HepG2 (cell line): ENCODE results near the gene GSC. TPM values are rescaled to one million over a fixed set of nuclear protein-coding genes. Genes with fewer than 3 reads are reported as not detected.

Experiments
- ATAC-seq: fragments of 200-7000 bp; cut with Tn5 transposase; 3 replicates; pipeline ENCODE4 v1.9.1; 2020; ENCODE audit warnings: mild to moderate bottlenecking, moderate library complexity
- BruUV-seq: library from RNA; stranded (reverse); fragments of 400-500 nt; replicated peaks from 2 replicates; lab custom pipeline; 2021; lab: Mats Ljungman, UMichigan
- CTCF ChIA-PET: fragments of 300-600 bp; formaldehyde crosslinking; extraction: SDS; loops from one replicate; lab custom pipeline; 2021; ENCODE audit warnings: low total read pairs, inconsistent platforms, low intra/inter-chr PET ratio; lab: Yijun Ruan, JAX
- POLR2A ChIA-PET: fragments of 350-600 bp; sonication (Branson Sonifier 250); formaldehyde crosslinking; loops from one replicate; lab custom pipeline; 2020; ENCODE audit warnings: antibody characterized with exemption, inconsistent platforms; lab: Yijun Ruan, JAX
- DNase-seq: peaks from one replicate; pipeline ENCODE4 v3.0.0-alpha.2; 2015; ENCODE audit warnings: low spot score
- FAIRE-seq: peaks from 3 replicates; lab custom pipeline; 2011; peaks lifted over from hg19 to GRCh38; lab: Jason Lieb, UNC
- H2AFZ ChIP-seq: one replicate; pipeline ENCODE4 v1.6.1; 2011; ENCODE audit warnings: low read length, inconsistent platforms
- H3K27ac ChIP-seq: fragments of 300-600 bp; 3 replicates; pipeline ENCODE4 v1.8.0; 2011; ENCODE audit warnings: mixed run types, mild to moderate bottlenecking, mixed read lengths, low read length, inconsistent platforms; ENCODE audit not compliant: insufficient read depth; ENCODE audit errors: extremely low read length
- H3K27me3 ChIP-seq, 2 experiments: fragments of 200-600 bp in 1 of 2; 2 replicates in 1 of 2; 3 replicates in 1 of 2; pipeline versions ENCODE4 v1.6.0 to v1.8.0; 2011; ENCODE audit warnings: low read length in 2 of 2, mild to moderate bottlenecking in 2 of 2, moderate library complexity in 2 of 2, inconsistent platforms in 1 of 2; ENCODE audit not compliant: insufficient read depth in 2 of 2, control insufficient read depth in 1 of 2
- H3K36me3 ChIP-seq, 2 experiments: fragments of 200-600 bp in 1 of 2; replicated peaks in 1 of 2; 2 replicates in 1 of 2; 3 replicates in 1 of 2; pipeline versions ENCODE4 v1.5.1 to v1.8.0; 2011; ENCODE audit warnings: low read length in 2 of 2, inconsistent platforms in 1 of 2; ENCODE audit not compliant: insufficient read depth in 2 of 2, control insufficient read depth in 1 of 2
- H3K4me1 ChIP-seq: 2 replicates; pipeline ENCODE4 v1.5.1; 2012; ENCODE audit warnings: low read length, inconsistent platforms; ENCODE audit not compliant: insufficient read depth
- H3K4me2 ChIP-seq: 2 replicates; pipeline ENCODE4 v1.6.0; 2011; ENCODE audit warnings: low read depth, low read length, inconsistent platforms
- H3K4me3 ChIP-seq, 3 experiments: fragments of 200-600 bp in 1 of 3; sonication (generic), shearing (Covaris generic) in 1 of 3; replicated peaks in 1 of 3; 2 replicates each; pipeline ENCODE4 v1.5.1; 2011 to 2016; ENCODE audit warnings: low read length in 3 of 3, inconsistent platforms in 2 of 3, low read depth in 2 of 3, mild to moderate bottlenecking in 2 of 3, control low read depth in 1 of 3, mixed read lengths in 1 of 3; ENCODE audit not compliant: insufficient read depth in 1 of 3
- H3K79me2 ChIP-seq: one replicate; pipeline ENCODE4 v1.6.1; 2011; ENCODE audit warnings: low read length, inconsistent platforms; ENCODE audit not compliant: insufficient read depth
- H3K9ac ChIP-seq: 2 replicates; pipeline ENCODE4 v1.6.0; 2011; ENCODE audit warnings: mild to moderate bottlenecking, low read depth, low read length, inconsistent platforms; ENCODE audit not compliant: insufficient read depth
- H3K9me3 ChIP-seq: 2 replicates; pipeline ENCODE4 v1.5.1; 2012; ENCODE audit warnings: mild to moderate bottlenecking, low read length
- H4K20me1 ChIP-seq: 2 replicates; pipeline ENCODE4 v1.6.0; 2011; ENCODE audit warnings: inconsistent platforms, mild to moderate bottlenecking, low read length, moderate library complexity; ENCODE audit not compliant: insufficient read depth
- GZF1 ChIP-seq: sonication (generic); formaldehyde crosslinking; IDR thresholded peaks from 2 replicates; pipeline ENCODE4 v1.5.1; 2020; ENCODE audit warnings: mild to moderate bottlenecking, missing genetic modification reagents
- NFATC3 ChIP-seq: sonication (generic); formaldehyde crosslinking; IDR thresholded peaks from 2 replicates; pipeline ENCODE4 v1.5.1; 2020; ENCODE audit warnings: mild to moderate bottlenecking, missing genetic modification reagents
- ZNF737 ChIP-seq: sonication (generic); formaldehyde crosslinking; IDR thresholded peaks from 2 replicates; pipeline ENCODE4 v1.5.0; 2020; ENCODE audit warnings: missing genetic modification reagents, mild to moderate bottlenecking, borderline replicate concordance
- WGBS: methylation state at CpG from one replicate; pipeline ENCODE4 v1.1.6; 2017; ENCODE audit warnings: low lambda C conversion rate; 5-methylcytosine and 5-hydroxymethylcytosine counted together
- in situ Hi-C: cut with HindIII; loops from 2 replicates; pipeline ENCODE4 v1.10.0; 2017; ENCODE audit warnings: low pct_unique_long_range_greater_than_20kb; ENCODE audit not compliant: extremely low pct_ligation_motif_present
- intact Hi-C: fragments of 100-400 bp; cut with micrococcal nuclease; formaldehyde crosslinking; loops from one replicate; pipeline ENCODE4 v1.10.0; 2022; ENCODE audit not compliant: unreplicated experiment
- polyA plus RNA-seq, 8 experiments: library from polyadenylated mRNA; depleted of rRNA in 3 of 8; stranded (reverse) in 7 of 8; unstranded in 1 of 8; fragments of >200 nt; fragmentation: Illumina TruSeq in 4 of 8; extraction: Trizol in 4 of 8; gene quantifications; 2 replicates each; pipeline versions ENCODE4 v1.2.1 to v1.2.3, GENCODE V29; 2011 to 2016; ENCODE audit warnings: low read depth in 4 of 8, missing spikeins in 1 of 8, mixed read lengths in 1 of 8; ENCODE audit not compliant: insufficient read depth in 1 of 8
- total RNA-seq, 5 experiments: library from RNA; depleted of rRNA; stranded (reverse); fragments of >200 nt; fragmentation: Illumina TruSeq; extraction: Trizol; gene quantifications; 2 replicates each; pipeline ENCODE4 v1.2.3, GENCODE V29; 2016; ENCODE audit warnings: low read depth in 1 of 5
- TF ChIP-seq, protein P1 (sequence below): sonication (generic); formaldehyde crosslinking; IDR thresholded peaks from 2 replicates; pipeline ENCODE4 v1.4.0; 2020; ENCODE audit warnings: missing genetic modification reagents
- TF ChIP-seq, protein P2 (sequence below), 2 experiments: IDR thresholded peaks; 2 replicates each; pipeline ENCODE4 v1.6.1; 2011 to 2012; ENCODE audit warnings: low read length in 2 of 2, borderline replicate concordance in 1 of 2, low read depth in 1 of 2, mild to moderate bottlenecking in 1 of 2, moderate library complexity in 1 of 2

GSC gene
- total and polyA plus RNA-seq, 2 of the 13 experiments (the other 11 are each of a cell fraction or from before 2014, with no cell fraction given), result not detected

DNA sequence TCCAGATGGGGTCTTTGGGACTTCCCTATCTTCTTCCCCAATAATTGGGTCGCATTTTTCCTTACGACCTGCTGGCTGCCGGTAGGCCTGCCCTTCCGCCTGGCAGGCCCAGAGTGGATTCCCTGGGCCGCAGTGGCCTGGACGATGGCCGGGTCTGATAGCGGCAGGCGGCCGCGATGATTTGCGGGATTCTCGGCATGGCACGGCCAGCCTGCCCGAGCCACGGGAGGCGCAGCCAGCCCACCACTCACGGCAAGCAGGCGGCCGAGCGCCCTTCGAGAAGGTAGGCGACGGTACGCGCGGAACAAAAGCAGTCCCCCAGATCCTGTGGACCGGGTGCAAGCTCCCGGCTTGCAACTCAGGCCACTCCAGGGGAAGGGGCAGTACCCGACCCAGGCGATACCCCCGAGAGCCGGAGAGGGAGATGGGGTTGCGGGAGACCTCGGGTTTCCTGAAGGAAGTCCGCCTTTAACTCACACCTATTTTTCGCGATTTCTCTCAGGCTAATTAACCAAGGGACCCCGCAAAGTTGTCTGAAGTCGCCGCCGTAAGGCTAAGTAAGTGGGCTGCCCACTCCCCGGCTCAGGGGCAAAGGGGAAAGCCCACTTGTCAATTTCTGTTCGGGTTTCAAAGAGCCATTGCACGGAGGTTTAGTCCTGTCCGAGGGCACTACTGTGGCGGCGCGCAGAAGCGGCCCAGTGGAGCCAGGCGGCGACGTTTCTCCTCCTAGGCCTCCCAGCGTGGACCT lies 1.4 kb upstream of the GSC start:
- no peak overlapping the region for H3K27ac ChIP-seq
- CTCF ChIA-PET, result no interaction called here

More for the DNA sequence above, 1.4 kb upstream of the GSC start:
- H3K36me3 ChIP-seq, result no peaks in the 10 kb centered on the region
- no peak overlapping the region for H3K4me2 ChIP-seq
- H3K4me1 ChIP-seq, result peaks cover 14% of the 10 kb centered on the region
- in situ Hi-C loops, result no loop called here
- WGBS, result 52% methylated on average over 33 of the region's 54 CpGs
- no TSS peak for BruUV-seq
- H2AFZ ChIP-seq, result no peak overlapping the region
- no peak for TF ChIP-seq ZNF737 (CRISPR knock-in tag)
- TF ChIP-seq GZF1 (CRISPR knock-in tag), result no peak
- TF ChIP-seq NFATC3, result no peak
- TF ChIP-seq, protein P1, sequence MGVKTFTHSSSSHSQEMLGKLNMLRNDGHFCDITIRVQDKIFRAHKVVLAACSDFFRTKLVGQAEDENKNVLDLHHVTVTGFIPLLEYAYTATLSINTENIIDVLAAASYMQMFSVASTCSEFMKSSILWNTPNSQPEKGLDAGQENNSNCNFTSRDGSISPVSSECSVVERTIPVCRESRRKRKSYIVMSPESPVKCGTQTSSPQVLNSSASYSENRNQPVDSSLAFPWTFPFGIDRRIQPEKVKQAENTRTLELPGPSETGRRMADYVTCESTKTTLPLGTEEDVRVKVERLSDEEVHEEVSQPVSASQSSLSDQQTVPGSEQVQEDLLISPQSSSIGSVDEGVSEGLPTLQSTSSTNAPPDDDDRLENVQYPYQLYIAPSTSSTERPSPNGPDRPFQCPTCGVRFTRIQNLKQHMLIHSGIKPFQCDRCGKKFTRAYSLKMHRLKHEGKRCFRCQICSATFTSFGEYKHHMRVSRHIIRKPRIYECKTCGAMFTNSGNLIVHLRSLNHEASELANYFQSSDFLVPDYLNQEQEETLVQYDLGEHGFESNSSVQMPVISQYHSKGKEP (CRISPR knock-in tag), result no peak
- TF ChIP-seq, protein P2, sequence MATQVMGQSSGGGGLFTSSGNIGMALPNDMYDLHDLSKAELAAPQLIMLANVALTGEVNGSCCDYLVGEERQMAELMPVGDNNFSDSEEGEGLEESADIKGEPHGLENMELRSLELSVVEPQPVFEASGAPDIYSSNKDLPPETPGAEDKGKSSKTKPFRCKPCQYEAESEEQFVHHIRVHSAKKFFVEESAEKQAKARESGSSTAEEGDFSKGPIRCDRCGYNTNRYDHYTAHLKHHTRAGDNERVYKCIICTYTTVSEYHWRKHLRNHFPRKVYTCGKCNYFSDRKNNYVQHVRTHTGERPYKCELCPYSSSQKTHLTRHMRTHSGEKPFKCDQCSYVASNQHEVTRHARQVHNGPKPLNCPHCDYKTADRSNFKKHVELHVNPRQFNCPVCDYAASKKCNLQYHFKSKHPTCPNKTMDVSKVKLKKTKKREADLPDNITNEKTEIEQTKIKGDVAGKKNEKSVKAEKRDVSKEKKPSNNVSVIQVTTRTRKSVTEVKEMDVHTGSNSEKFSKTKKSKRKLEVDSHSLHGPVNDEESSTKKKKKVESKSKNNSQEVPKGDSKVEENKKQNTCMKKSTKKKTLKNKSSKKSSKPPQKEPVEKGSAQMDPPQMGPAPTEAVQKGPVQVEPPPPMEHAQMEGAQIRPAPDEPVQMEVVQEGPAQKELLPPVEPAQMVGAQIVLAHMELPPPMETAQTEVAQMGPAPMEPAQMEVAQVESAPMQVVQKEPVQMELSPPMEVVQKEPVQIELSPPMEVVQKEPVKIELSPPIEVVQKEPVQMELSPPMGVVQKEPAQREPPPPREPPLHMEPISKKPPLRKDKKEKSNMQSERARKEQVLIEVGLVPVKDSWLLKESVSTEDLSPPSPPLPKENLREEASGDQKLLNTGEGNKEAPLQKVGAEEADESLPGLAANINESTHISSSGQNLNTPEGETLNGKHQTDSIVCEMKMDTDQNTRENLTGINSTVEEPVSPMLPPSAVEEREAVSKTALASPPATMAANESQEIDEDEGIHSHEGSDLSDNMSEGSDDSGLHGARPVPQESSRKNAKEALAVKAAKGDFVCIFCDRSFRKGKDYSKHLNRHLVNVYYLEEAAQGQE (IDR thresholded peaks at IDR 0.05; ENCODE audit: borderline replicate concordance in 1 of 2, low read depth in 1 of 2, low read length in 2 of 2), result no peak
- no peak for FAIRE-seq
- H4K20me1 ChIP-seq, result no peaks in the 10 kb centered on the region
- POLR2A ChIA-PET, result no interaction called here
- H3K9me3 ChIP-seq, result no peaks in the 10 kb centered on the region
- no peak for ATAC-seq
- H3K27me3 ChIP-seq, result peaks cover 12 to 93% of the 10 kb centered on the region in 2 experiments
- H3K4me3 ChIP-seq, result no peak overlapping the region
- no peaks in the 10 kb centered on the region for H3K79me2 ChIP-seq
- no peak overlapping the region for H3K9ac ChIP-seq
- DNase-seq, result no peak
- intact Hi-C loops, result no loop called here
